SK-N-SH (cell line): ENCODE measurements around the gene NUP37. TPM values are rescaled to one million over a fixed set of nuclear protein-coding genes. Genes with fewer than 3 reads are reported as not detected.
A peak's percentile ranks its signal among the peaks of the same experiment; 100 is the strongest.

ENCODE experiments used
- CTCF ChIA-PET: fragments of 300-600, 350-600 bp; formaldehyde crosslinking; extraction: SDS; loops from one replicate; lab custom pipeline; 2021; lab: Yijun Ruan, JAX
- POLR2A ChIA-PET: fragments of 350-600 bp; sonication (Branson Sonifier 250); formaldehyde crosslinking; extraction: SDS; loops from one replicate; lab custom pipeline; 2020; ENCODE audit warnings: antibody characterized with exemption, inconsistent platforms; lab: Yijun Ruan, JAX
- DNase-seq: peaks from one replicate; pipeline ENCODE4 v3.0.0; 2012
- H2AFZ ChIP-seq: fragments of 200-600 bp; sonication (generic); 2 replicates; pipeline ENCODE4 v1.8.1; 2016; ENCODE audit warnings: antibody characterized with exemption, mild to moderate bottlenecking, low read depth
- H3F3A ChIP-seq: fragments of 200-600 bp; sonication (generic); replicated peaks from 2 replicates; pipeline ENCODE3; 2016; ENCODE audit warnings: antibody characterized with exemption, mild to moderate bottlenecking; ENCODE audit not compliant: insufficient read depth
- H3K27ac ChIP-seq, 2 experiments: fragments of 200-500 bp in 1 of 2; fragments of 200-600 bp in 1 of 2; sonication (Bioruptor generic) in 1 of 2; sonication (generic), shearing (Covaris generic) in 1 of 2; 2 replicates each; pipeline versions ENCODE4 v1.5.1 to v1.6.1; 2014 to 2016; ENCODE audit warnings: low read depth in 2 of 2, inconsistent platforms in 1 of 2, low read length in 1 of 2, mild to moderate bottlenecking in 1 of 2, mixed read lengths in 1 of 2
- H3K27me3 ChIP-seq: fragments of 200-600 bp; sonication (generic), shearing (Covaris generic); 2 replicates; pipeline ENCODE4 v1.6.1; 2016; ENCODE audit warnings: mixed run types; ENCODE audit not compliant: insufficient read depth
- H3K36me3 ChIP-seq, 2 experiments: fragments of 200-500 bp in 1 of 2; fragments of 200-600 bp in 1 of 2; sonication (Bioruptor generic) in 1 of 2; sonication (generic) in 1 of 2; replicated peaks in 1 of 2; 2 replicates each; pipeline versions ENCODE3 to v1.5.1; 2014 to 2016; ENCODE audit warnings: low read length in 1 of 2, mild to moderate bottlenecking in 1 of 2; ENCODE audit not compliant: insufficient read depth in 2 of 2, control insufficient read depth in 1 of 2
- H3K4me1 ChIP-seq, 2 experiments: fragments of 200-500 bp in 1 of 2; fragments of 200-600 bp in 1 of 2; sonication (Bioruptor generic) in 1 of 2; sonication (generic), shearing (Covaris generic) in 1 of 2; 2 replicates each; pipeline versions ENCODE4 v1.5.1 to v1.6.1; 2014 to 2016; ENCODE audit warnings: low read depth in 1 of 2, low read length in 1 of 2, mixed run types in 1 of 2; ENCODE audit not compliant: insufficient read depth in 2 of 2, control insufficient read depth in 1 of 2
- H3K4me2 ChIP-seq: fragments of 200-600 bp; sonication (generic), shearing (Covaris generic); 2 replicates; pipeline ENCODE4 v1.6.1; 2017; ENCODE audit warnings: mixed run types
- H3K4me3 ChIP-seq, 2 experiments: fragments of 200-500 bp in 1 of 2; fragments of 200-600 bp in 1 of 2; sonication (Bioruptor generic) in 1 of 2; sonication (generic), shearing (Covaris generic) in 1 of 2; 2 replicates each; pipeline versions ENCODE4 v1.5.1 to v1.8.1; 2014 to 2016; ENCODE audit warnings: low read depth in 2 of 2, inconsistent platforms in 1 of 2, low read length in 1 of 2, mild to moderate bottlenecking in 1 of 2, mixed read lengths in 1 of 2, moderate library complexity in 1 of 2
- H3K79me2 ChIP-seq: fragments of 200-600 bp; sonication (generic); 2 replicates; pipeline ENCODE4 v1.8.1; 2017; ENCODE audit warnings: mild to moderate bottlenecking; ENCODE audit not compliant: insufficient read depth
- H3K9ac ChIP-seq: fragments of 200-600 bp; sonication (generic); 2 replicates; pipeline ENCODE4 v1.6.1; 2017; ENCODE audit warnings: mixed run types
- H3K9me2 ChIP-seq: fragments of 200-600 bp; sonication (generic); 2 replicates; pipeline ENCODE4 v1.6.1; 2017; ENCODE audit warnings: mixed run types
- H3K9me3 ChIP-seq: fragments of 200-600 bp; sonication (generic); 2 replicates; pipeline ENCODE4 v1.6.1; 2017; ENCODE audit warnings: mixed run types, mild to moderate bottlenecking, moderate library complexity
- H4K20me1 ChIP-seq: fragments of 200-600 bp; sonication (generic); 2 replicates; pipeline ENCODE4 v1.6.1; 2017; ENCODE audit warnings: mild to moderate bottlenecking, mixed run types; ENCODE audit not compliant: insufficient read depth
- CTCF ChIP-seq: fragments of 200-600 bp; sonication (generic); IDR thresholded peaks from 2 replicates; pipeline ENCODE4 v1.6.1; 2017; ENCODE audit warnings: antibody characterized with exemption, mild to moderate bottlenecking, moderate library complexity
- ELF1 ChIP-seq: IDR thresholded peaks from 2 replicates; pipeline ENCODE4 v1.4.0; 2012
- EP300 ChIP-seq, 2 experiments: IDR thresholded peaks; 2 replicates each; pipeline versions ENCODE4 v1.4.0 to v1.6.1; 2012; ENCODE audit warnings: borderline replicate concordance in 1 of 2, low read depth in 1 of 2, low read length in 1 of 2
- FOSL2 ChIP-seq: IDR thresholded peaks from 2 replicates; pipeline ENCODE4 v1.4.0; 2012; ENCODE audit warnings: low read depth, mild to moderate bottlenecking, moderate library complexity, borderline replicate concordance
- NFIC ChIP-seq: IDR thresholded peaks from 2 replicates; pipeline ENCODE4 v1.4.0; 2012; ENCODE audit warnings: borderline replicate concordance
- NRF1 ChIP-seq: IDR thresholded peaks from 2 replicates; pipeline ENCODE4 v1.6.1; 2012; ENCODE audit warnings: low read depth, mild to moderate bottlenecking, low read length
- POLR2AphosphoS5 ChIP-seq: IDR thresholded peaks from 2 replicates; pipeline ENCODE4 v1.6.1; 2012; ENCODE audit warnings: low read depth, low read length
- RAD21 ChIP-seq: IDR thresholded peaks from 2 replicates; pipeline ENCODE4 v1.6.1; 2012; ENCODE audit warnings: mild to moderate bottlenecking, low read length
- RCOR1 ChIP-seq: fragments of 150-350 bp; IDR thresholded peaks from 2 replicates; pipeline ENCODE4 v1.6.1; 2017; ENCODE audit warnings: antibody characterized with exemption, low read length
- RFX5 ChIP-seq: IDR thresholded peaks from 2 replicates; pipeline ENCODE4 v1.6.1; 2012; ENCODE audit warnings: mild to moderate bottlenecking, improper control_type of control experiment, low read length
- RXRA ChIP-seq: IDR thresholded peaks from 2 replicates; pipeline ENCODE4 v1.4.0; 2012; ENCODE audit warnings: low read depth, mild to moderate bottlenecking, borderline replicate concordance
- TAF1 ChIP-seq: IDR thresholded peaks from 2 replicates; pipeline ENCODE4 v1.6.1; 2012; ENCODE audit warnings: low read depth, mild to moderate bottlenecking, low read length, moderate library complexity, borderline replicate concordance
- TCF12 ChIP-seq: IDR thresholded peaks from 2 replicates; pipeline ENCODE4 v1.4.0; 2012
- YY1 ChIP-seq: IDR thresholded peaks from 2 replicates; pipeline ENCODE4 v1.4.0; 2012; ENCODE audit warnings: low read depth, mild to moderate bottlenecking
- WGBS: methylation state at CpG from one replicate; pipeline ENCODE4 v1.1.6; 2017; ENCODE audit warnings: low lambda C conversion rate; 5-methylcytosine and 5-hydroxymethylcytosine counted together
- polyA plus RNA-seq, 3 experiments: library from polyadenylated mRNA; depleted of rRNA; stranded (reverse); fragments of >200 nt; gene quantifications; 2 replicates each; pipeline ENCODE4 v1.2.3, GENCODE V29; 2012
- TF ChIP-seq, protein P1 (sequence below): IDR thresholded peaks from 2 replicates; pipeline ENCODE4 v1.4.0; 2012; ENCODE audit warnings: low read depth, borderline replicate concordance
- TF ChIP-seq, protein P2 (sequence below): fragments of 150-350 bp; IDR thresholded peaks from 2 replicates; pipeline ENCODE4 v1.6.1; 2016; ENCODE audit warnings: mild to moderate bottlenecking, low read depth, low read length

The NUP37 gene
- polyA plus RNA-seq, 1 of the 3 experiments (the other 2 are of a cell fraction): 29.2 TPM

DNA sequence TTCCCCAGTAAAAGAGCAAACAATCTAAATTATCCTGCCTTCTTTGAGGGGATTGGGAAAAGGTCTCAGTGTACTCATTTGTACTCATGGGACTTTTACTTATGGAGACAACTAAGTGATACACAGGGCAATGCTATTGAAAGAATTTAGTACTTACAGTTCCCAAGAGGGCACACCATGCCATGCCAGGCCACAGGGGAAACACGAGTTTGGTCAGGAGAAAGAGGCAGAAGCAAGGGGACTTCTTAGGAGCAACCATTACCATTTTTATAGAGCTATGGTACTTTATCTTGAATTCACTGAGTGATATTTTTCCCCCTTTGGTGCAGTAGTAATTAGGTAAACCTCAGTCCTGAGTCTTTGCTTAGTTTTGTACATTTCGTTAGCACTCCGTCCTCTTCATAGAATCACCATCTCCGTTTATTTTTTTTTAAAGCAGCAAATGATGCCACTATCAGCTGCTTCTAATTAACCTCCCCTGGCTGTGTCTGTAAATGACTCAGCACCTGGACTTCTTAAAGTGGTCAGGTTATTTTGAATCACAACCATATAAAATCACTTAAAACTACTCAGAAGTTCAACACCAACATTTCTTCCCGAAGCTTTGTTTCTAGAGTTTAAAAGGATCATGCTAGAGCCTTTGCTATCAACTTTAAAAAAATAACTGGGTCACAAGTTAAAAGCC, 52.2 kb downstream of the NUP37 start:
- no peak overlapping the region for H3K4me3 ChIP-seq
- no peaks in the 10 kb centered on the region for H3K27me3 ChIP-seq
- peaks cover 7 to 10% of the 10 kb centered on the region in 2 experiments; a peak in 3 of 4 replicates for H3K4me1 ChIP-seq
- H3K27ac ChIP-seq: peak overlapping the region; percentile 9 to 34; a peak in 1 of 4 replicates
- no peak overlapping the region for H3K4me2 ChIP-seq
- no peak overlapping the region for H2AFZ ChIP-seq
- H4K20me1 ChIP-seq: no peaks in the 10 kb centered on the region
- H3K9me3 ChIP-seq: no peaks in the 10 kb centered on the region
- H3K9ac ChIP-seq: no peak overlapping the region
- 64% methylated on average over 5 of the region's 5 CpGs for WGBS
- CTCF ChIA-PET: interaction anchor here (0.6 to 1.5 kb wide), 3 partner anchors 15 to 617 kb away, joined by 3 to 4 read pairs (median 3); no protein-coding TSS in a partner anchor
- peaks cover 0 to 4% of the 10 kb centered on the region in 2 experiments for H3K36me3 ChIP-seq
- no peaks in the 10 kb centered on the region for H3K9me2 ChIP-seq
- peak; percentile 87 for TF ChIP-seq TCF12
- peak in 1 of 2 experiments; percentile 11; a peak in 1 of 4 replicates for TF ChIP-seq EP300 (IDR thresholded peaks at IDR 0.05; ENCODE audit: borderline replicate concordance in 1 of 2, low read depth in 1 of 2, low read length in 1 of 2)
- 0 out of 2 replicates have a peak, but pooled peaks have one; percentile 28 for TF ChIP-seq POLR2AphosphoS5
- peak; percentile 60 for TF ChIP-seq FOSL2
- no peak for TF ChIP-seq YY1
- peaks cover 3% of the 10 kb centered on the region for H3F3A ChIP-seq
- DNase-seq: no peak
- H3K79me2 ChIP-seq: no peaks in the 10 kb centered on the region
- POLR2A ChIA-PET: no interaction called here

DNA sequence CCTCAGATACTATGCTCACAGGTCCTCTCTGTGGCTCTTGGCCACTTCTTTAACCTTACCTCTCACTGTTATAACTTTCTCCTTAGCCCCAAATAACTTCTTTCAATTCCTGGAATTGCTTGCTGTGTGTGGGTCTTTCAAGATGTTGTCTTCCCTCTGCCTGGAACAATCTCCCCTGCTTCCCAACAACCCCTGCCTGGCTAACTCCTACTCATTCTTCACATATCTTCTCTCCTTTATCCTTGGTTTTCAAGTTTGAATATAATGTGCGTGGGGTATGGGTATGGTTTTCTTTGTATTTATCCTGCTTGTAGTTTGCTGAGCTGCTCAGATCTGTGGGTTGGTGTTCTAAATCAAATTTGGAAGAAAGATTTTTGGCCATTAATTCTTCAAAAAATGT, 55.4 kb downstream of the NUP37 start:
- no peak for TF ChIP-seq CTCF

GRCh38 chr12:102063069-102063468, 56.8 kb downstream of the NUP37 start:
- Histone ChIP-seq H3K36me3 (peaks cover 0 to 6% of the 10 kb centered on the region in 2 experiments), H3K9me3 (no peaks in the 10 kb centered on the region), H3K9me2 (no peaks in the 10 kb centered on the region), H3K4me3 (no peak overlapping the region), H2AFZ (peak overlapping the region; percentile 48; the same call in 1 of the 2 replicates), H4K20me1 (no peaks in the 10 kb centered on the region), H3K27ac (no peak overlapping the region), H3K79me2 (no peaks in the 10 kb centered on the region), H3K4me2 (no peak overlapping the region), H3K27me3 (no peaks in the 10 kb centered on the region), H3K4me1 (peaks cover 3% of the 10 kb centered on the region in 2 experiments; a peak in 3 of 4 replicates), H3F3A (no peaks in the 10 kb centered on the region), H3K9ac (no peak overlapping the region)
- no peak for DNase-seq
- WGBS: 95% methylated on average over 3 of the region's 3 CpGs
- POLR2A ChIA-PET: no interaction called here
- CTCF ChIA-PET: no interaction called here
- TF ChIP-seq RCOR1: no peak
- TF ChIP-seq RFX5: no peak
- no peak for TF ChIP-seq NFIC
- TF ChIP-seq NRF1: no peak
- TF ChIP-seq ELF1: no peak
- no peak for TF ChIP-seq RAD21
- TF ChIP-seq TAF1: no peak
- TF ChIP-seq RXRA: no peak
- TF ChIP-seq, protein P1, sequence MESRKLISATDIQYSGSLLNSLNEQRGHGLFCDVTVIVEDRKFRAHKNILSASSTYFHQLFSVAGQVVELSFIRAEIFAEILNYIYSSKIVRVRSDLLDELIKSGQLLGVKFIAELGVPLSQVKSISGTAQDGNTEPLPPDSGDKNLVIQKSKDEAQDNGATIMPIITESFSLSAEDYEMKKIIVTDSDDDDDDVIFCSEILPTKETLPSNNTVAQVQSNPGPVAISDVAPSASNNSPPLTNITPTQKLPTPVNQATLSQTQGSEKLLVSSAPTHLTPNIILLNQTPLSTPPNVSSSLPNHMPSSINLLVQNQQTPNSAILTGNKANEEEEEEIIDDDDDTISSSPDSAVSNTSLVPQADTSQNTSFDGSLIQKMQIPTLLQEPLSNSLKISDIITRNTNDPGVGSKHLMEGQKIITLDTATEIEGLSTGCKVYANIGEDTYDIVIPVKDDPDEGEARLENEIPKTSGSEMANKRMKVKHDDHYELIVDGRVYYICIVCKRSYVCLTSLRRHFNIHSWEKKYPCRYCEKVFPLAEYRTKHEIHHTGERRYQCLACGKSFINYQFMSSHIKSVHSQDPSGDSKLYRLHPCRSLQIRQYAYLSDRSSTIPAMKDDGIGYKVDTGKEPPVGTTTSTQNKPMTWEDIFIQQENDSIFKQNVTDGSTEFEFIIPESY: no peak
- TF ChIP-seq FOSL2: no peak
- no peak for TF ChIP-seq POLR2AphosphoS5
- no peak for TF ChIP-seq YY1
- TF ChIP-seq, protein P2, sequence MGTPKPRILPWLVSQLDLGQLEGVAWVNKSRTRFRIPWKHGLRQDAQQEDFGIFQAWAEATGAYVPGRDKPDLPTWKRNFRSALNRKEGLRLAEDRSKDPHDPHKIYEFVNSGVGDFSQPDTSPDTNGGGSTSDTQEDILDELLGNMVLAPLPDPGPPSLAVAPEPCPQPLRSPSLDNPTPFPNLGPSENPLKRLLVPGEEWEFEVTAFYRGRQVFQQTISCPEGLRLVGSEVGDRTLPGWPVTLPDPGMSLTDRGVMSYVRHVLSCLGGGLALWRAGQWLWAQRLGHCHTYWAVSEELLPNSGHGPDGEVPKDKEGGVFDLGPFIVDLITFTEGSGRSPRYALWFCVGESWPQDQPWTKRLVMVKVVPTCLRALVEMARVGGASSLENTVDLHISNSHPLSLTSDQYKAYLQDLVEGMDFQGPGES: no peak

More for the DNA sequence above, 55.4 kb downstream of the NUP37 start:
- Histone ChIP-seq H3K4me1 (peaks cover 7 to 10% of the 10 kb centered on the region in 2 experiments; a peak in 3 of 4 replicates), H3K4me2 (no peak overlapping the region), H3K9me3 (no peaks in the 10 kb centered on the region), H3F3A (no peaks in the 10 kb centered on the region), H2AFZ (no peak overlapping the region), H3K9me2 (no peaks in the 10 kb centered on the region), H3K4me3 (no peak overlapping the region), H3K36me3 (no peaks in the 10 kb centered on the region), H3K9ac (no peak overlapping the region), H4K20me1 (no peaks in the 10 kb centered on the region), H3K79me2 (no peaks in the 10 kb centered on the region), H3K27ac (no peak overlapping the region), H3K27me3 (no peaks in the 10 kb centered on the region)
- ChIA-PET CTCF (no interaction called here), POLR2A (no interaction called here)
- 100% methylated on average over 1 of the region's 1 CpG for WGBS
- DNase-seq: no peak
